ENCODE results near the gene ZDHHC7. TPM values are rescaled to one million over a fixed set of nuclear protein-coding genes. Genes with fewer than 3 reads are reported as not detected.
A peak's percentile ranks its signal among the peaks of the same experiment; 100 is the strongest.

ZDHHC7 gene
- total and polyA plus RNA-seq, 2 donors (not counting 1 experiment from before 2014, with no cell fraction given) = 96.4 to 135 TPM

DNA sequence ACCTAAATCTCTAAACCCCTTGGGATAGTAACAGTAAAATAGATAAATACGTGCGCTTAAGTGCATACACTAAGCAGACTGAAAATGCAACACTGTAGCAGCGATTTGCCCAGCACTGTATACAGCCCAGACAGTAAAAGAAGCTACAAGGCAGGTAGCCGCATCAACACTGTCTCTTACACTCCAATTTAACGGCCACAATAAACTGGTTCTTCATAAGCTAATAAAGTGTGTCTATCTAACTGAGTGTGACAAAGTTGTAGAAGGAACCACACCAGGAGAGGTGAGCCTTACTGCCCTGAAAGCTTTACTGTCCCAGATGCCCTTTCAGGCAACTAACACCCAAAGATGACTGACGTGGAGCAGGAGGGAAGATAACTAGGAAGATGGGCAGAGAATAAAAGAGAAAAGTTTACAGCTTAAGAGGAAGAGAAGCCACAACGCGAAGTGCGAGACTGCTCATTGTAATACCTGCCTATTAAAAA is 847 bp downstream of the ZDHHC7 start:
- peaks cover 7% of the 10 kb centered on the region for H3K4me1 ChIP-seq (ENCODE audit: control insufficient read depth, extremely low read depth, insufficient read depth, low read length)
- H3K27me3 ChIP-seq (ENCODE audit: control insufficient read depth, insufficient read depth, low read length) = no peaks in the 10 kb centered on the region
- H3K4me2 ChIP-seq (ENCODE audit: extremely low read depth, insufficient read depth, low read length) = peak overlapping the region; percentile 67
- H4K20me1 ChIP-seq (ENCODE audit: control insufficient read depth, extremely low read depth, insufficient read depth, low read length) = no peaks in the 10 kb centered on the region
- H3K9me3 ChIP-seq (ENCODE audit: control insufficient read depth, insufficient read depth, low read depth, low read length) = no peaks in the 10 kb centered on the region
- H3K36me3 ChIP-seq (ENCODE audit: control insufficient read depth, insufficient read depth, low read length) = no peaks in the 10 kb centered on the region
- peak overlapping the region; percentile 98 for H3K27ac ChIP-seq (ENCODE audit: insufficient read depth, low read length)
- peak overlapping the region; percentile 96 for H3K9ac ChIP-seq (ENCODE audit: insufficient read depth, low read length)
- H3K4me3 ChIP-seq (replicated peaks in 1 of 4; ENCODE audit: control extremely low read depth in 1 of 4, insufficient read depth in 1 of 4, low read depth in 3 of 4, low read length in 4 of 4) = peak overlapping the region; percentile 77 to 99 (median 98)
- TF ChIP-seq EZH2 (IDR thresholded peaks at IDR 0.05; ENCODE audit: low read length, missing control alignments) = no peak
- TF ChIP-seq, protein P1, sequence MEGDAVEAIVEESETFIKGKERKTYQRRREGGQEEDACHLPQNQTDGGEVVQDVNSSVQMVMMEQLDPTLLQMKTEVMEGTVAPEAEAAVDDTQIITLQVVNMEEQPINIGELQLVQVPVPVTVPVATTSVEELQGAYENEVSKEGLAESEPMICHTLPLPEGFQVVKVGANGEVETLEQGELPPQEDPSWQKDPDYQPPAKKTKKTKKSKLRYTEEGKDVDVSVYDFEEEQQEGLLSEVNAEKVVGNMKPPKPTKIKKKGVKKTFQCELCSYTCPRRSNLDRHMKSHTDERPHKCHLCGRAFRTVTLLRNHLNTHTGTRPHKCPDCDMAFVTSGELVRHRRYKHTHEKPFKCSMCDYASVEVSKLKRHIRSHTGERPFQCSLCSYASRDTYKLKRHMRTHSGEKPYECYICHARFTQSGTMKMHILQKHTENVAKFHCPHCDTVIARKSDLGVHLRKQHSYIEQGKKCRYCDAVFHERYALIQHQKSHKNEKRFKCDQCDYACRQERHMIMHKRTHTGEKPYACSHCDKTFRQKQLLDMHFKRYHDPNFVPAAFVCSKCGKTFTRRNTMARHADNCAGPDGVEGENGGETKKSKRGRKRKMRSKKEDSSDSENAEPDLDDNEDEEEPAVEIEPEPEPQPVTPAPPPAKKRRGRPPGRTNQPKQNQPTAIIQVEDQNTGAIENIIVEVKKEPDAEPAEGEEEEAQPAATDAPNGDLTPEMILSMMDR (conservative IDR thresholded peaks at IDR 0.05 in 1 of 2, IDR thresholded peaks at IDR 0.05 in 1 of 2; ENCODE audit: low read depth in 1 of 2, low read length in 2 of 2) = no peak
- peaks cover 51% of the 10 kb centered on the region for H3K79me2 ChIP-seq (ENCODE audit: control insufficient read depth, insufficient read depth, low read length)
- no peak overlapping the region for H2AFZ ChIP-seq (ENCODE audit: low read length)
- DNase-seq (ENCODE audit: low read depth in 2 of 2) = no peak

DNA sequence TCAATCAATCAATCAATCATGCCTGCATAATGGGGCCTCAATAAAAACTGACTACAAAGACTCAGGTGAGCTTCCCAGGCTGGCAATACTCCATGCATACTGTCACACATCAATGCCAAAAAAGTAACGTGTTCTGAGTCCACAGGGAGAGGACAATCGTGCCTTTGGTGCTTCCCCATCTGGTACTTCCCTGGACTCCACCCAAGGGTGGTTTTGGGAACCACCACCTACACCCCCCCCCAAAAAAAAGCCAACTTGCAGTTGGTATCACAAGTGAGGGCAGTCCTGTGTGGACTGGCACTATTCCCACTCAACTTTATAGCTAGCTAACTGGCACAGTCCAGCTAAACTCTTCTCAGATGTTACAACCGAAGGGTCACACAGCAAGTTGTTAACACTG is 3.1 kb downstream of the ZDHHC7 start:
- H4K20me1 ChIP-seq (ENCODE audit: control insufficient read depth, extremely low read depth, insufficient read depth, low read length) = no peaks in the 10 kb centered on the region
- peaks cover 24% of the 10 kb centered on the region for H3K4me1 ChIP-seq (ENCODE audit: control insufficient read depth, extremely low read depth, insufficient read depth, low read length)
- no peak for TF ChIP-seq EZH2 (IDR thresholded peaks at IDR 0.05; ENCODE audit: low read length, missing control alignments)
- TF ChIP-seq, protein P1 (conservative IDR thresholded peaks at IDR 0.05 in 1 of 2, IDR thresholded peaks at IDR 0.05 in 1 of 2; ENCODE audit: low read depth in 1 of 2, low read length in 2 of 2) = no peak

DNA sequence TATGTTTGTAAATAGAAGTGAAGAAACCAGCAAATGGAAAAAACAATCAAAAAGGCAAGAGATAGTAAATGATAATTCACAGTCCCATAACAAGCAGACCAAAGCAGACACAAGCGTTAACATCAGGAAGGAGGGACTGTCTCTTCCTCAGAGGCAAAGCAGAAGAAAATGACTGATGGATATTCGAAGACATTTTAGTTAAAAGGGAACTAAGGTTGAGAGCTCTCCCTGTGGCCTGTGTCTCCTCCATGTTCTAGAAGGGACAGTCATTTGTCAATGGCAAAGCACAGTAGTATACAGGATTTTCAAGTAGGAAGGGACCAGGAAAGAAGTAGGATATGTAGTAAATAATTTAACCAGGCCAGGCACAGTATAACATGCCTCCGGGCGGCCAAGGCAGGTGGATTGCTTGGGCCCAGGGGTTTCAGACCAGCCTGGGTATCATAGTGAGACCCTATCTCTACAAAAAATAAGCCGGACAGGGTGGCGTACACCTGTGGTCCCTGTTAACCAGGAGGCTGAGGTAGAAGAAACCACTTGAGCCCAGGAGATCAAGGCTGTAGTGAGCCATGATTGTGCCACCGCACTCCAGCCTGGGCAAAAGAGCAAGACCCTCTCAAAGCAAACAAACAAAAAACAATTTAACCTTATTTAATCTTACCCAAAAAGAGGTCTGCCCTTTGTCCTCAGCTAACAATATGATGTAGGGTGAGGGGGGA is 3.7 kb downstream of the ZDHHC7 start:
- Histone ChIP-seq H3K9me3 (ENCODE audit: control insufficient read depth, insufficient read depth, low read depth, low read length) (no peaks in the 10 kb centered on the region), H3K4me3 (replicated peaks in 1 of 4; ENCODE audit: control extremely low read depth in 1 of 4, insufficient read depth in 1 of 4, low read depth in 3 of 4, low read length in 4 of 4) (no peak overlapping the region), H3K27me3 (ENCODE audit: control insufficient read depth, insufficient read depth, low read length) (no peaks in the 10 kb centered on the region), H3K27ac (ENCODE audit: insufficient read depth, low read length) (peak overlapping the region; percentile 29), H3K9ac (ENCODE audit: insufficient read depth, low read length) (no peak overlapping the region), H3K36me3 (ENCODE audit: control insufficient read depth, insufficient read depth, low read length) (peaks cover 2% of the 10 kb centered on the region), H3K4me2 (ENCODE audit: extremely low read depth, insufficient read depth, low read length) (peak overlapping the region; percentile 32), H4K20me1 (ENCODE audit: control insufficient read depth, extremely low read depth, insufficient read depth, low read length) (no peaks in the 10 kb centered on the region), H2AFZ (ENCODE audit: low read length) (no peak overlapping the region), H3K79me2 (ENCODE audit: control insufficient read depth, insufficient read depth, low read length) (peaks cover 68% of the 10 kb centered on the region), H3K4me1 (ENCODE audit: control insufficient read depth, extremely low read depth, insufficient read depth, low read length) (peaks cover 29% of the 10 kb centered on the region)
- TF ChIP-seq EZH2 (IDR thresholded peaks at IDR 0.05; ENCODE audit: low read length, missing control alignments) = no peak
- TF ChIP-seq, protein P1 (conservative IDR thresholded peaks at IDR 0.05 in 1 of 2, IDR thresholded peaks at IDR 0.05 in 1 of 2; ENCODE audit: low read depth in 1 of 2, low read length in 2 of 2) = no peak
- DNase-seq (ENCODE audit: low read depth in 2 of 2) = no peak

More for the DNA sequence above, 3.1 kb downstream of the ZDHHC7 start:
- Histone ChIP-seq H3K27ac (ENCODE audit: insufficient read depth, low read length) (no peak overlapping the region), H3K27me3 (ENCODE audit: control insufficient read depth, insufficient read depth, low read length) (no peaks in the 10 kb centered on the region), H3K4me3 (replicated peaks in 1 of 4; ENCODE audit: control extremely low read depth in 1 of 4, insufficient read depth in 1 of 4, low read depth in 3 of 4, low read length in 4 of 4) (no peak overlapping the region), H3K9me3 (ENCODE audit: control insufficient read depth, insufficient read depth, low read depth, low read length) (no peaks in the 10 kb centered on the region), H3K4me2 (ENCODE audit: extremely low read depth, insufficient read depth, low read length) (peak overlapping the region; percentile 32), H2AFZ (ENCODE audit: low read length) (no peak overlapping the region), H3K36me3 (ENCODE audit: control insufficient read depth, insufficient read depth, low read length) (peaks cover under 1% of the 10 kb centered on the region), H3K79me2 (ENCODE audit: control insufficient read depth, insufficient read depth, low read length) (peaks cover 62% of the 10 kb centered on the region), H3K9ac (ENCODE audit: insufficient read depth, low read length) (no peak overlapping the region)
- DNase-seq (ENCODE audit: low read depth in 2 of 2) = no peak
